Kidney glomerular epithelial cell (primary cell): Measurements from ENCODE around the gene PTN.

Experiments used
- DNase-seq: peaks from one replicate; lab custom pipeline; 2025; lab: John Stamatoyannopoulos, UW

Gene PTN, protein sequence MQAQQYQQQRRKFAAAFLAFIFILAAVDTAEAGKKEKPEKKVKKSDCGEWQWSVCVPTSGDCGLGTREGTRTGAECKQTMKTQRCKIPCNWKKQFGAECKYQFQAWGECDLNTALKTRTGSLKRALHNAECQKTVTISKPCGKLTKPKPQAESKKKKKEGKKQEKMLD

DNA sequence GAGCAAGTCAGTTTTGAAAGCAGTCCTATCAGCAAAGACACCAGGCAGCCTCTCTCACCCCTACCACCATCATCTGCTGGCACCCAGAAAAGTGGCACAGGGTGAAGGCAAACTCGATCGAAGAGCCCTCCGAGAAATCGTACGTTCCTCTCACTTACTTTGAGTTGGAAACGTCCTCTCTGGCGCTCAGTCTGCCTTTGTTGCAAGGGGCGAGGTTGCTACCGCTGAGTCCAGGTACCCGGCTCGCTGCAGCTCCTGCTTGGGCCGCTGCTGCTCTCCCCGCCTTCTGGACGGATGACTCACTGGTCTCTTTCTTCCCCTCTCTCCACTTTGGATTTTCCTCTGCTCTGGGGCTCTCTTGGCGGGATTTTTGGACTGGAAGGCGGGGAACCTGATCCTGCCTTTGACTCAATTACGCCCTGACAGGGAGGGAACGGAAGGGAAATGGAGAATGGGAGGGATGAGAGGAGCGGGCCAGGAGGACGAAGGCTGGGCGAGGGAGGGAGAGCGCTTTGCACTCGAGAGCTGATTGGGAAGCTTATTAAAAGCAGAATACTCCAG lies at the start of gene PTN:
PTN (minus strand) TSS at position 453 of the 561 bp plus-strand sequence. CDS start 88,760 bp downstream, outside the sequence.
- DNase-seq: peak; percentile 51

DNA sequence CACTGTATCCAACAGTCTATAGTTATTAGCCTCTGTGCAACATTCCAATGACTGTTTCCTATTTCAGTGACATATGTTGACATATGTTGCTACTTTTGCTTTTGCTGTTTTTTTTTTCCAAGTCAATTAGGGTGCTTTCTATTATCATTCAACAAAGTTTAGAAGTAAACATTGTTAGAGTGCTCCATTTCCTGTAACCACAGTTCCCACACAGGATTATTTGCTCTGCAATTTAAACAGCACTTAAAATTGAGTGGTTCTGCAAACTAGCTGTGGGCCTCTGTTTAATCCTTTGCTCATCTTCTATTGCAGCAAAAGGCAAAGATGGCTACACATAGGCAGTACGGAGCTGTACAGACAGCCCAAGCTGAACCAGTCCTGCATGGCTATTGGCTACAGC lies 46.5 kb upstream of the PTN start:
- DNase-seq: no peak

DNA sequence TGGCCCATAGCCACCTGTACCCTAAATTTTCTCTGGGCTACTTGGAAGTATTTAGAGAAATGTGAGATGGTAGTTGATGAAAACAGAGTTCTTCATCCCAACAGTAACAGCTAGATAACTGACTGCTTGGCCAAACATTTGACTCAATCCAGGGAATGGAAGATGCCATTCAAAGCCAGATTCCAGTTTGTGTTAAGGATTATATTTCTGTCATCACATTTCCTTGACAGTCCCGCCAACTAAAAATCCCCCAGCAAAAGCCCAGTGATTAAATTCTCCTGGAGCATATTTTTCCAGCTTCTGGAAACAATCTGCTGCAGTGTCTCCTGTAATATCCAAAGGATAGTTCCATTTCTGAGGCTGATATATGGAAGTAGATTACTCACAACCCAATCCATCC lies 45.4 kb upstream of the PTN start:
- no peak for DNase-seq

DNA sequence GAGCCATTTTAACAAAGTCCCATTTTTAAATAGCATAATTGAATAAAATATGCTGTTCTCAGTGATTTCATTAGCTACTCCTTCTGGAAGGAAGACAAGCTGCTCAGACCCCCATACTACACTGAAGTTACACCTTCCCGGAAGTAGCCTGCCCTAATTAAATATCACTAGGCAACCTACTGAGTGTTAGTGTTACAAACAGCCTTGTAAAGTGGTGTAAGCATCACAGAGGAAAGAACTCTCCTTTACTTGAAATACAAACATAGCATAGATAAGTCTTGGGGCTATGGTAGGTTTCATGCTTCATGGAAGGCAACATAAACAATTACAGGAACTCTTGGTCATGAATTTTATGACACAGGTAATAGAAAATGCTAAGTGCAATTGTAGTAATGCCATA lies 43.4 kb upstream of the PTN start:
- DNase-seq: no peak

DNA sequence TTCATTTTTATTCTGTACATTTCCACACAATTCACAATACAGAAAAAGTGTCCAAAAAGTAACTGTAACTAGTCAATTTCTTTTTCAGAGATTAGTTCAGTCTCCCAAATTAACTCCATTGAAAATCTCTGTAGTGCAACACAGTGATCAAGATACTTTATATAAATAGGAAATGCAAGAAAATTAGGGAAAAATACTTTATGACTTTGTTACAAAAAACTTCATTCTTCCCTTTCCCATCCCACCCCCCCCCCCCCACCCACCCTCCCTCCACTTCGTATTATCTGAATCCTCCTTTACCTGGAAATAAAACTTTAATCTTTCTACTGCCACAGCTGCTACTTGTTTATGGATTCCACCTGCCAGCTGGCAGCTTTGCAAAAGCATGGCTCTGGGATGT lies 37.5 kb upstream of the PTN start:
- no peak for DNase-seq

DNA sequence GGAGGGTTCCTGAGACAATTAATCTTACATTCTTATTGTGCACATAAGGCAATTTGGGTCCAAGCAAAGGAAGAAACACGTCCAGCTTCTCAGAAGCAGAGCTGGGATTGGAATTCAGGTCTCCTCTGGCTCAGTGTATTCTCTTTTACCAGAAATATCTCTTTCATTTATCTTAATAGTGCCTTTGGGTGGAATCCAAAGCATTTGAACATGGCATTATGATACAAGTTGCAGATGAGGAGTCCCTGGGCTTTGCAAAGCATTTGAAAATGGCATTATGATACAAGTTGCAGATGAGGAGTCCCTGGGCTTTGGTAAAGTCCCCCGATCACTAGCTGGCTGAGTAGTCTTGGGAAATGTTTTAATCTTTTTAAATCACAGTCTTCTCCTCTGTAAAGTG lies 30.0 kb upstream of the PTN start:
- DNase-seq: no peak

DNA sequence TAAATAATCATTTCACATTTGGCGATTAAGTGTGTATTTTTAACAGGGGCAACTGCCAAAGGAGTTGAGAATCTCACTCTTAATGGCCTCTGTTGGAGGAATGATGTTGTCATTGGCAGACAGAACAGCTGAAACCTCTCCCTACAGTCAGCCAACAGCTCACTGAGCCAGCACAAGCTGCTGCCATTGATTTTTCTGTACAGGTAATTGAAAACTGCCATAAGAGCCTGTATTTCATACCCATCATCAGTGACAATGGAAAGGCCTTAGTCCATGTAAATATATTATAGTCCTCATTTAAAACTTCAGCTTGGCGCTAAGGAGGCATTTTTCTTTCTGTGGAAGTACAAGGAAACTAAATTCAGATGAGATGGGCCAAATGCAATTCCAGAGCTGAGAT lies 28.1 kb upstream of the PTN start:
- DNase-seq: no peak

DNA sequence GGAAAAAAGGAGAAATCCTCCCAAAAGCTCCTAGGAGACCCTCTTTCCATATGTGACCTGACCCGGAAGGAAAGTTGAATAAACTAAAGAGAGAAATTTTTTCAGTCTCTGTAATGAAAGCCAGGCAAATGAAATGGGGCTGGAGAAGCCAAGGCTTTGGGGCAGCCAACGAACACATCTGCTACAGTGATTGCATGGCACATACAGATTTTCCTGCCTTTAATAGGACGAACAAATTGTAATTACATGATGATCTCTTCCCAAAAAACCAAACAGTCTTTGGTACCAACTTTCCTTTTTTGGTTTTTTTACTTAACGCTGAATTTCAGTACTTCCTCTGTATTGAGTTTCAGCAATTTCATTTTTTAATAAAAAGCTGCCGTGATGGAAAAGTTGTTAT lies 23.5 kb upstream of the PTN start:
- DNase-seq: no peak

DNA sequence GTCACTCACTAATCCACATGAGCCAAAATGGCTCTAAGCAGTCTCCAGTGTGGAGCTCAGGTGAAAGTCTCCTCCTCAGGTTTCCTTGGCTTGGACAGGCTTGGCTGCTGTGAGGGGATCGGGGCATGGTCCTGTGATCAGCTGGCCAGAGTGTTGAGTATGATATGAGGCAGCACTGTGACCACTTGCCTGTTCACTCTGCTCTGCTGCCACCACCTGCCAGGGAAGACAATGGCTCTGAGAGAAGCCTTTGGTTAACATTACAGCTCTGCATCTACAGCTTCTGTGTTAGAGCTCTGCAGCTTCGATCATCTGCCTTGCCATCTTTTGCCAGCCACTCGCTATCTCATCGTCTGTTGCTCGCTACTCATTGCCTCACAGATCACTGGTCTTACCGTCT lies 20.1 kb upstream of the PTN start:
- no peak for DNase-seq

DNA sequence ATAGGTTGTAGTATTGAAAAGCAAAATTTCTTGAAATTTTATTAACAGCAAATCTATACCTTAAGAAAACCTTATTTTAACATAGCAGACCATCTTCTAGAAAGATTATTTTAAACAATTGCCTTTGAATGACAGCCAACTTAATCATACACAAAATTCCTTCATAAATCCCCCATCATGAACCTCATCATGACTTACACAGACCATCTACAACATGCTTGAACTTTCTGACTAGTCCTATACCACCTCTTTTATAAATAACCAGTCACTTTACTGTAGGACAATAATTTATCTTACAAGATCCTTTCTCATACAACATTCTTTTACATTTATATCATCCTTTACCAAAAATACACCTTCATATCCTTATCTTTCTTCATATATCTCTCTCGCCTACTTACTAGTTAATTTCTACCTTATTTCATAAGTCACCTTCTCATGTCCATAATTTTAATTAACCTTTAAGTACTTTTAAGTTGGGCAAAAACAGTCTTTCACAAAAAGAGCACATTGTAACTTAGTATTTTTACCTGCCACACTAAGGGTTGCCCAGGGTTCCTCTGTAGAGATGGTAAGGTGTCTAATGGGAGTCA lies 16.6 kb upstream of the PTN start:
- DNase-seq: no peak

DNA sequence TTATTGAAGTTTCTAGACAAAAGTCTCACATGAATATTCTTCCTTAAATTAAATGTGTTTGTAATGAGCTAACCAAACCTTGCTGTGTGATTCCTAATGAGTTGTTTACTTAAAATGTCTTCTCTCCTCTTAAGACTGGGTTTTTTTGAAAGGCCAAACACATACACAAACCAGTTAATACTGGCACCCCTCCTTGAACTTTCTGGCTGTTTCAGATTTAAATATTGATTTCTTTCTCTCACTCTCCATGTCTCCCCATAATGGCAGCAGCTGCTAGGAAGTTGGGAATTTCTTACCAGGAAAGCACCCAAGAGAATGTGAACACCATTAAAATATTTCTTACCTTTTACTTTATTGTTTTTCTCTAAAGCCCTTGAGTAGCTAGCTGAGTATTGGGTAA lies 11.4 kb upstream of the PTN start:
- DNase-seq: no peak

DNA sequence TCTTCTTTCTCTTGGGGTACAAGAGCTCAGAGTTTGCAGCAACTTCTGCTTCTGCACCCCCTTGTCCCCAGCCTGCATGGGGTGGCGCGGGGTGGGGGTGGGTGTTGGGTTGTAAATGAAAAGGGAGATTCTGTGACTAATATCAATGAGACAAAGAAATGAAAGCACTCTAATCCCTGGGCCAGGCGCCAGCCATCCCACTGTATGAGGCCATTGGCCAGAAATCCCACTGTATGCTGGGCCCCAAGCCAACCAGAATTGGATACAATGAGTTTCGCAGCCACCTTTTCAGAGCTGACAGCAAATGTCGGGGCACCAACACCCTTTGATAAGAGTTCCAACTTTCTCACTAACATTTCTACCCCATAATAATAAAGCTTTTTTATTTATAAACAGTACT lies 10.9 kb upstream of the PTN start:
- DNase-seq: no peak

DNA sequence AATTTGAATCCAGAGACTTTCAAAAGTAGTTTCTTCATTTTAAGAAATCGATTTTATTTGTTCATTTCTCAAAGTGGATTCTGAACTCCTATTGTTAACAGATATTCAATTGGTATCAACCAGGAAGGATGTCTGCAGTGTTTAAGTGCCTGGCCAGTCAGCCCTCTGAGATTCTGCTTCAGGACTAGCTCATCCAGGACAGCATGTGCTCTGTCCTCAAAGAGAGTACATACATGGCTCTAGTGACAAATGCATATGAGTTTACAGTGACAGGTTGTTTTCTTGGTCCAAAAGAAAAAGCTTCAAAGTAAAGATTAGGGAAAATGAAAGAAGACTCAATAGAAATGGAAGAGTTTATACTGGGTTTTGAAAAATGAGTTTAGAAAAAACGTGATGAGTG lies 8.4 kb upstream of the PTN start:
- DNase-seq: no peak

DNA sequence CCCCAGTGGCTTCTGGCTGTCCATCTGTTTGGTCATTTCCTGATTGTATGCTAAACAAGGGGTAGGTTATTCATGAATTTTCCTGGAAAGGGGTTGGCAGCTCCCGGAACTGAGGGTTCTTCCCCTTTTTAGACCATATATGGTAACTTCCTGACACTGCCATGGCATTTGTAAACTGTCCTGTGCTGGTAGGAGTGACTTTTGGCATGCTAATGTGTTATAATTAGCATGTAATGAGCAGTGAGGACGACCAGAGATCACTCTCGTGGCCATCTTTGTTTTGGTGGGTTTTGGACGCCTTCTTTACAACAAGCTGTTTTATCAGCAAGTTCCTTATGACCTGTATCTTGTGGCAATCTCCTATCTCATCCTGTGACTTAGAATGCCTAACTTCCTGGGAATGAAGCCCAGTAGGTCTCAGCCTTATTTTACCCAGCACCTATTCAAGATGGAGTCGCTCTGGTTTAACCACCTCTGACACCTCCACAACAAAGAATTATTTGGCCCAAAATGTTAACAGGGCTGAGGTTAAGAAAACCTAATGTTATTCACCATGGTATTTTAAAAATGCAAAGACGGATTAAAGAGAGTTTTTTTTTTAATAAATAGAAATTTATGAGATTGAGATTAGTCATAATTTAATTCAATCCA lies 2.4 kb upstream of the PTN start:
- DNase-seq: no peak

DNA sequence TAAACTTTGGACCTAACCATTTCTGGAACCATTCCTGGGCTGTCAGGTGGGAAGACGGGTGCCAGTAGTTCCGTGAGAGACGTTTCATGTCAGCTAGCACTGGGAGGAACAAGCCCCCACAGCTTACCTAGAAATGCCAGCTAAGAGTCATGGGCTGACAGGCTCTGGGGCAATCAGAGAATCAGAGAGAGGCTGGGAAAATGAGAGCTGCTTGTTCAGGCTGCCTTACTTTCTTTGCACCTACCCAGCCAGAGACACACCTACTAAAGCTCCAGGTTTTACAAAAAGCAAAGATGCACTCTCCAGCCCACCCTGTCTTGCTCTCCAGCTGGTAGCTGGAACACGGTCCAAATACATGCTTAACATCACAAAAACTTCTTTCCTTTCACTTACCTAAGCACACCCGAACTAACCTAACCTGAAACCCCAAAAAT lies 688 bp downstream of the PTN start:
- no peak for DNase-seq

DNA sequence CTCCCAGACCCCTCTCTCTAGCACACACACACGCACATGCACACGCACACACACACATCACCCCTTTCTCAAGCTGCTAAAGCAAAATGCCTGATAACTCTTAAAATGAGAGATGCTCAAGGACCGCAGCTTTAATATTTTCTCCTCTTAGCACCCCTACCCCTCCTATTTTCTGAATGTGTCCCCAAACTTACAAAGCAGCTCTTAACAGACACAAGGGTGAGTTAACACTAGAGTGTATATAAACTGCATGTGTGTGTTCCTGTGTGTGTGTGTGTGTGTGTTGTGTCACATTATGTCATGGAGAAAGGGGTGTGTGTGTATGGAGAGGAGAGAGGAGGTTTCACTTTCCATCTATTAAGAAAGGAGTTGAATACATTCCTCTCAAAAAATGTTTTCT lies 1.3 kb downstream of the PTN start:
- DNase-seq: no peak

DNA sequence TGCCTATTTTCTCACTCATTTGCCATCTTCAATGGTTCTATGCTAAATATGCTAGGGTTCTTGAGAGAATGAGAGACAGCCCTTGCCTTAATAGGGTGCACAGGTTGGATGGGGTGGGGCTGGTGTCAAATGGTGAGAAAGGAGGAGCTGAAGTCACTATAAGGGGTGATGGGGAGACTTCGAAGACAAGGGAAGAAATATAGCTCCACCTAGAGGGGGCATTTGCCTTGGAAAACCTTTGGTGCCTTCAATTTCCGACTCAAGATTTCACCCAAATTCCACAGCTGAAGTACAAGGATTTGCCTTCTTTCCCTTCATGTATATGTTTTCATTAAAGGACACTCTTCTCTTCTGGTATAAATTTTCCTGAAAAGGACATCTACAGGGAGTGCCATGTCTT lies 5.6 kb downstream of the PTN start:
- no peak for DNase-seq

DNA sequence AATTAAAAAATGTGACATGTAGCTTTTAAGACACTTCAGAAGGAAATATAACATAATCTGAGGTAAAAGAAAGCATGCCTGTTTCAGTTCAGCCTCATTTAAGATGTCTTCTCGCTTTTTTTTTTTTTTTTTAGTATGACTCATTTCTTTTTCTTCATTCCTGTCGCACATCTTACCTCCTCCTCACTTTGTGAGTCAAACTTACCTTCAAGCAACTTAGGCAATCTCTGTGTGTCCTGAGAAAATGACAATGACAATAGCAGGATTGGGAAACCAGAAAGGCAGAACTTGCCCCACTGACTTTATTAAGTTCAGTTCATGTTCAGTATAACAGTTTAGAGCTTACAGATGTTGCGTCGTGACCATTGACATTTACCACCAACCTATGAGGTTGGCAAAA lies 7.7 kb downstream of the PTN start:
- no peak for DNase-seq

DNA sequence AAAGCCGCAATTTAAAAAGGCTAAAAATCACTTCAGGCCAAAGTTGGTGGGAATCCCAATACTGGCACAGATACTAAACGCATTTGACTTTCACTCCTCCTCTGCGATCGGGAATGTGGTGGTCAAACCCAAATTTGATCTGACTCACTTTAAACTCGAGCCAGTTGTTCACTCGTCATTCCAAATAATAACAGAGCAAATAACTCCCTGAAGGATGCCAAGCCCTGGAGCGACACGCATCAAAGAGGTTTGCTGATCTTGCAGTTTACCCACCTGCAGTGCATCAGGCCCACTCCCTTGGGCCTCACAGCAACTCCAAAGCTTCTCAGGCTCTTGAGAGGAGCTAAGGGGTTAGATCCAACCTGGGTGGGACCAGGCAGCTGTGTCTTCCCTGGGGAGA lies 12.2 kb downstream of the PTN start:
- DNase-seq: no peak

DNA sequence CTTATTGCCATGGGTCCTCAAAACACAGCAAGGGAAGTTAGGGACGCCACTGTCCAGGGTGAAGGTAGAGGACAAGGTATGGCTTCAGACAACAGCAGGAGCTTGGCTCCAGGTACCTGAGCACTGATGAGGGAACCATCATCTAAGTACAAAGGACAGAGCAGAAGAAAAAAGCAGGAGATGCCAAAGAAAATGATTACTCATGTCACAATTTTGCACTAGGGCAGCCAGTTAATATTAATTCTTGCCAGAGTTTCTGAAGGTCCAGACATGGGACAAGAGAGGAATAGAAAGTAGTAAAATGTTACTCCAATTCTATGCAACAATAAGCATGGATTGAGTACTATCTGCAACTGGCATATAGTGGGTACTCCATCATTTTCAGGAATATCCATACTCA lies 14.1 kb downstream of the PTN start:
- no peak for DNase-seq

DNA sequence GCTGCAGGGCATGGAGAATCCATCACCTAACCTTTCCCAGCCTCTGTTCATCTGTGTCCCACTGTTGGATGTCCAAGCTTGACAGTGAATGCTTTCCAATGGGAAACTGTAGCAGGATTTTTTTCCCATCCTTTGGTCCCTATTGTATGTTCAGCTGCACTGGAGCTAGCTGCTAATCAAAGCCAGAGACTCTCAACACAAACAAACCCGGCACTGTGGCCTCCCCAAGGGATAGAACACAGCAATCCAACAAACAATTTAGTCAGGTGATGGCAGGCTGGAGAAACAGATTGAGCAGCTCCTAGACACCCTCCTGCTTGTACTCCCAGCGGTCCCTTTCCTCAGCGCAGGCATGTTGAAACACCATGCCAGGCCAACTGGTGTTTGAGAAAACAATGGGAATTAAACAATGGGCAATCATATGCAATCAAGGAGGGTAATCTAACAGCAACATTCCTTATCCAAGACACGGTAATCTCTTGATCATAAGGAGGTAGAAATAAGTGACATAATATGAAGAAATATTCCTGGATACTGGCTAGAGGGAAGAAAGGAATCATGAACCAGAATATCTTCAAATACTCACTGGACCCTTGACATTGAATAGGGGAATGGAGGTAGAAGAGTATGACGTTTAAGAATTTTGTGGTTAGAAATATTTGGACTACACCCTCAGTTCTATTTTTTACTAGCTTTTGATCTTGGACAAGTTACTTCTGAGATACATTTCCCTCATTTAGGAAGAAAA lies 15.0 kb downstream of the PTN start:
- DNase-seq: no peak

DNA sequence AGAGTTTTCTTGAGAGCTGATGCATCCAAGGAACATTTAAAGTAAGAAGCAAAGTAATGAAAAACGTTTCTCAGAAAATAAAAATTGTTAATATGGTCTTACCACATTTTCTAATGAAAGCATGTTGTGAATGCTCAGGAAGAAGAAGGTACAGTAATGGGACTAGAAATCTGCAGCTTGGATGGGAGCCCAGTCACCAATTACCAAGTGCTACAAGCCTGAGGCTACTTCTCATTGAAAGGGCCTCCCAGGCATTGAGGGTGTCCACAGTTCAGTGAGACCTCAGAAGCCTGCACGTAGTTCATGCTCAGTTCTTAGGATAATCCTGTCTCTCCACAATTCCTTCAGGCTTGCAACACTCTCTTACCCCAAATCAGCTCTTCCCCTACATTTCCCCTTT lies 17.6 kb downstream of the PTN start:
- no peak for DNase-seq
